ENCODE measurements around the gene FAM170B.

FAM170B gene

DNA sequence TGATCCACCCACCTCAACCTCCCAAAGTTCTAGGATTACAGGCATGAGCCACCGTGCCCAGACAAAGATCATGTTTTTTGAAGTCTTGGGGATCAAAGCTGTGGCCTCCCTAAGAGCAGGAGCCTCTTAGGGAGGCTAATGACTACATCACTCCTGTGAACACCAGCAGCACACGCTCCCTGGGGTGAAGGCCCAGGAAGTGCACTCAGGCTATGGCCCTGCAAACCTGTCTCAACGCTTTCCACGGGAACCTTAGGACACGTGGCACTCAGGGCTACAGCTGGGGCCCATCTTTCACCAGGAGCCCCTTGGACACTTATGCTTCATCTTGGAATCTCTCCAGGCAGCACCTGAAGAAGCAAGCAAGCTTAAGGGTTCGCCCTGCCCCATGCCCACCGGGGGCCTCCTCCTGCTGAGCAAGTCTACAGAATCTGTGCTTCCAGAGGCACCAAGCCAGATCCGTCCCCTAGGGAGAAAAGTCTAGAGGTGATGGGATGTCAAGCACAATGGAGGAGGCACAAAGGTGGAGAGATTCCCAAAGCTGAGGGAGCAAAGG lies 36.9 kb downstream of the FAM170B start:
- DNase-seq = no peak

GRCh38 chr10:49094646-49095045 lies 39.2 kb downstream of the FAM170B start:
- DNase-seq = no peak

DNA sequence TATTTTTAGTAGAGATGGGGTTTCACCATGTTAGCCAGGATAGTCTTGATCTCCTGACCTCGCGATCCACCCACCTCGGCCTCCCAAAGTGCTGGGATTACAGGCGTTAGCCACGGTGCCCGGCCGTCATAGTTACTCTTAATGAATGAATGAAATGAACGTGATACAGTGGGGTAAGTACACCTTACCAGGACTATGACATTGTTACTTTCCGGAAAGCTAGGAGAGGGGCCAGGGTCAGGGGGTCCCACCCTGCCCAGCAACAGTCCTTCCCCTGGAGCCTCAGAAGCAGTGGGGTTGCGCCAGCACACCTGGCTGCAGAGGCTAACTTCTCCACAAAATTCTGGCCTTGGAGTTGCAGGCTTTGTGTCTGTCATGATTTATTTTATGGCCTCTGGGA lies 39.9 kb downstream of the FAM170B start:
- DNase-seq = no peak

DNA sequence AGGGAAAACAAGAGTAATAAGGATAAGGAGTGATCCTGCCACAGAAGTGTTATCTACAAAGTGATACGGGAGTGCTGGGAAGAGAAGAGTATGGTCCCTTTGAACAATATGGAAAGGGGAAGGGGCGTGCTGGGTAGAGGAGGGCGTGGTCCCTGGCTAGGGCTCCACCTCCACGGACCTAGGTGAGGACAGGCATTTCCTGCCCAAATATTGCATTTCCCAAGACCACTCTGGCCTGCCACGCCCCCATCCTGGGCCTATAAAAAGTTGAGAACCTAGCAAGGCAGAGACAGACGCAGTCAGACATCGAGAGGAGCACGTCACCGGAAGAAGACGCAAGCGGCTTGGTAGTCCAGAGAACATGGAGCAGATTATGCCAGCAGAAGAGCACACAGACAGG lies 41.3 kb downstream of the FAM170B start:
- DNase-seq = no peak

DNA sequence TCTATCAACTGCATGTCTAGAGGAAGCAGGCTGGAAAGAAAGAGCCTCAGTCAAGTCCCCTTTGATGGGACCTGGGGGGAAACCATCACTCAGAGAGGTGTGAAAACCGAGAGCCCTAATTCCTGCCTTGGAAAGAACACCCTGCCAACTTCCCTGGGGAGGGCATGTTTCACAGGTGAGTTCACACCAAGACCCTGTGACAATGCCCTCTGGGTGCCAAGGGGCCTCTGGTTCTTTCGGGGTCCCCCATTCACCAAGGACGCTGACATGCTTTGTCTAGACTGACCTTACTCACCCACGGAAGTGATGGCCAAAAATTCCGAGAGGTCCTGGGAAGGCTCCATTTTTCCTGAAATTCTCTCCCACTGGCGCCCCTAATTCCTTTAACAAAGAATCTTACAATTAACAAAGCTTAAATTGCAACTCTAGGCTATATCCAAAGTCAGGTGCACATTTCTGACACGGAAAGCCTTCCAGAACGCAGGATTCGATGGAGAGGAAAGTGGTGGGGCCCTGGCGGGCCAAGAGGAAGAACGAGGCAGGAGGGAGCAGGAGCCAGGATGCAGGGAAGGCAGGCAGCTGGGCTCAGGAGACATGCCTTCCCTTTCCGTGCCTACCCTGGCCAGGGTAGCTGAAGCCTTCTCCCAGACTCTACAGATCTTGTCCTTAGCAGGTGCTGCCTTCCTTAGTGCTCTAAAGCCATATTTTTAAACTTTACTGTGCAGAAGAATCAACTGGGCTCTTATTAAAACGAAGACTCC lies 42.2 kb downstream of the FAM170B start:
- DNase-seq = no peak

DNA sequence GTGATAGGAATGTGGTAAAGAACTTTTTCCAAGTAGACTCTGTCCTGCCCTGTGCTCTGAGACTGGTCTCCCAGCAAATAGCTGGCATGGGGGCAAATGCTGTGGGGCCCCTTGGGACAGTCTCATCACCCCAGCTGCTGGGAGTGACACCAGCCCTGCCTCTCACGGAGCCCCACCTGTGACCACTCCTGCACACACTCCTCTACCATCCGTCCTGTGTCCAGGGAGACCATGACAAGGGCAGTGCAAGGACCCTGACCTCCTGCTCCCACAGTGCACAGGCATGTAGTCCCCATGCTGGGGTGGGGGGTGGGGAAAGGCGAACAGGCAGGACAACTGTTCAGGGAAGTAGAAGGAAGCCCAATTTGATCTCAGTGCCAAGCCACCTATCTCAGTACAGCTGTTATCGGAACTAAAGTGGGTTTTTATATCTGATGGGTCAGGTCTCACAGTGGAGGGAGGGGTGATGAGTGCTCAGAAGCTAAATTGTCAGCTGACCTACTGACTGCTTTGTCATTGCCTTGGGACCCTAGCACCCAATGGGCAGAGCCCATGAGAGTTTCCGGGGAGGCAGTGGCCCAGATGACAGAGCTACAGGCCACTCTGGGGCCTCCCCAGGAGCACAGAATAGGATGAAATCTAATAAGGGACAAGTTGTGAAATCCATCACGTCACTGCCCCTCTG lies 43.0 kb downstream of the FAM170B start:
- DNase-seq = no peak

- DNase-seq = no peak
Measured at GRCh38 chr10:49090189-49090575, 43.6 kb downstream of the FAM170B start.

DNA sequence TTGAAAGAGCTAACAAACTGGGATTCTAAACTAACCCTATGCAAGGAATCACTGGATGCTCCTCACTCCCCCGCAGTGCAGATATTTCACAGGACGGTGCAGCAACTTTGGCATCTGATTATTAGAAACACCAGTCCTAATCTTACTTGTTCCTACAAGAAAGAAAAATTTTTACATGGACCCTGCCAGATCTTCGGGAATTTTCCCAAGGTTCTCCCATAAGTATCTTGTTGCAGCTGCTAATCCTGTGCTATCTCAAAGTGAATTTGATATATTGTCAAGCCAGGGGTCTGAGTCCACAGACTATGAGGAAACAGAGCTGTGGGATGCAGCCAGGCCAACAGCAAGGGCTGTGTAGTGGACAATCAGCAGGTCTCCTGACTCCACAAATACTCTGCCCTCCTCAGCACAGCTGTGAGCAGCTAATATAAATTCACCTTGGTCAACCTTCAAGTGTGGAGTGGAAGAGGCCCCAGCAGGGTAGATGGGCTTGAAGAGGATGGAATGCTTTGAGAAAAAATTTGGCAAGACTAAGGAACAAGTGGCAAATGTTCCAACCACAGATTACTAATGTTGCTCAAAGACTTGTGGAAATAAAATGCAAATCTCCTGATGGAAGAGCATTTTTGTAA lies 44.1 kb downstream of the FAM170B start:
- DNase-seq = no peak

GRCh38 chr10:49089152-49089551 lies 44.7 kb downstream of the FAM170B start:
- no peak for DNase-seq

- DNase-seq = no peak
Measured at GRCh38 chr10:49086889-49087288, 46.9 kb downstream of the FAM170B start.

DNA sequence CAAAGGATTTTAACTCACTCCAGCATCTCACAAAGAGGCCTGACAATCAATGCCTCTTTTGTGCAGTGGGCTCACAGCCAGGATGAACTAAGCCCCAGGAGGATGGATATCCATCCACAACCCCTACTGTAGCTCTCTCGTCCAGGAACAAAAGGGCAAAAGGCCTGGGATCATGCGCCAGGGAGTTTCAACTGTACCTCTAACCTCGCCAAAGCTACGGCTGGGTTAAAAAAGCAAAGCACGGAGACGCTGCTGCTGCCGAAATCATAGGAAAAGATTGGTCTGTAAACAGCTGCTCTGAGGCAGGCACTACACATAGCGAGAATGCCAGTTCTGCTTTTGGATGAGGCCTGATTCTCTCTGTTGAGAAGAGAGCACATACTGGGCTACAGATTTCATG lies 50.6 kb downstream of the FAM170B start:
- no peak for DNase-seq

DNA sequence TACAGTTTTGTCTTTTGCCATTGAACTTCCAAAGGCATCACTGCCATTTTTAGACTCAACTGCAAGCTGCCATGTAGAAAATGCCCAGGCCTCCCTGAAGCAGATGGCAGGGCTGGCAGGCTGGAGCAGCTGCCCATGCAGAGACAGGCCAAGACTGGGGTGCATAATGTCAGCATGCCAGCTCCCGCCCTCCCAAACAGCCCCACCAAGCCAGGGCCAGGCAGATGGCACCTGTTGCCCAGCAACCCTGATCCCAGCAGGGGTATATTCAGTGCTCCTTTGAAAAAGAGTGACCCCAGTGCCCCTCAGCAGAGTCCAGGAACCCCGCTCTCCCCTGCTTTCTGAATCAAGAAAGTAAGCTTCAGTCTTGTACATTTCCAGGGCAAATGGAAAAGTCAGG lies 51.1 kb downstream of the FAM170B start:
- no peak for DNase-seq

DNA sequence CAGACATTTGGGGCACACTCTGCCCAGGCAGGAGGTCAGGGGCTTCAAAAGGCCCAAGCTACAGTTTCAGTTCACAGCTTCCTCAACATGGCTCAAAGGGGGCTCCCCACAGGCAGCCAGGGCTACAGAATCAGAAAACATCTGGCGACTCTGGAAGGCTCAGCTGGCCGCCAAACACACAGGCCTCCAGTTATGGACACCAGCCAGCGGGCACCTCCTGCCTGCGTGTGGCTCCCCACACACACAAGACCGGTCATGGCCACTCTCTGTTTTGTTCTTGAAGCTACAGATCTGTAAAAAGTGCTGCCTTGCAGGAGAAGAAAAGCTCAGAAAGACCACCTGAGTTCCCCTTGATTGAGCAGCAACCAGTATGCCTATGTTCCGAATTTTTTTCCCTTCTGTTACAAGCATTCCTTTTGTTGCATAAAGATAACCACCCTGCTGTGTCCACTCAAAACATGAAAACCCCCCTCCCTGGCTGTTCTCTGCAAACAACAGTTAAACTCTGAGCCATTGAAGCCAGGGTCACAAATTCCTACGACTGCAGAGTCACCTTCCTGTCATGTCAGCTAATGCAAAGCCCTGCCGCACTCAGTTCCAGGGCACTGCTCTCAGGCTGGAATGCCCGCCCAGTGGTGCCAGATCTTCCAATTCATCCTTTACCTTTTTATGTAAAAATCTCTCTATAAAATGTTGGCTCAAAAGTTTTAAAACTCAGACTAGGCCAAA lies 52.1 kb downstream of the FAM170B start:
- DNase-seq = no peak

Measured in activated CD4-positive, alpha-beta T cell treated with anti-CD3 and anti-CD28 coated beads, Interleukin-10, Interleukin-2, amounts not matched to agents 100 ng/mL and 50 ng/mL, durations not matched to agents 16 hours and 8 hours (primary cell).